Measurements from ENCODE around the gene CPEB4.

Gene CPEB4

GRCh38 chr5:173916233-173916632, 28.1 kb downstream of the CPEB4 start:
- DNase-seq, result no peak

- DNase-seq, result peak; percentile 98
Observed at GRCh38 chr5:173917788-173918786, 29.9 kb downstream of the CPEB4 start.

GRCh38 chr5:173919443-173919842, 31.3 kb downstream of the CPEB4 start:
- DNase-seq, result no peak

- no peak for DNase-seq
Observed at GRCh38 chr5:173920024-173920753, 32.0 kb downstream of the CPEB4 start.

- DNase-seq, result no peak
Observed at GRCh38 chr5:173920866-173921555, 32.9 kb downstream of the CPEB4 start.

DNA sequence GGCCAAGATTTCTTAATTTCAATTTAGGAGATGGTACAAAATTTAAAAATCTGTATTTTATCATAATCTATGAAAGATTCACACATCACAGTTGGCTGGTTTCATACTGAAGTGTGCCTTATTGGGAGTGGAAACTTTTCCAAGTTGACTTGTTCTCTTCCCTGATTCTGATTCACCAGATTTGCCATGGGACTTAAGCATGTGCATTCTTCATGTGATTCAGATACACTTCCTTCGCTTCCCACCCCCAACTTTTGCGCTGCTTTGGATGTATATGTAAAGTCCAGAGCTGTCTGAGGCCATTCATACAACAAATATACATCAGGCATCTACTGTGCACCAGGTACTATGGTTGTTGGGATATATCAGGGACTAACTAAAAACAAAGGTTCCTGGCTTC, 34.4 kb downstream of the CPEB4 start:
- no peak for DNase-seq

DNA sequence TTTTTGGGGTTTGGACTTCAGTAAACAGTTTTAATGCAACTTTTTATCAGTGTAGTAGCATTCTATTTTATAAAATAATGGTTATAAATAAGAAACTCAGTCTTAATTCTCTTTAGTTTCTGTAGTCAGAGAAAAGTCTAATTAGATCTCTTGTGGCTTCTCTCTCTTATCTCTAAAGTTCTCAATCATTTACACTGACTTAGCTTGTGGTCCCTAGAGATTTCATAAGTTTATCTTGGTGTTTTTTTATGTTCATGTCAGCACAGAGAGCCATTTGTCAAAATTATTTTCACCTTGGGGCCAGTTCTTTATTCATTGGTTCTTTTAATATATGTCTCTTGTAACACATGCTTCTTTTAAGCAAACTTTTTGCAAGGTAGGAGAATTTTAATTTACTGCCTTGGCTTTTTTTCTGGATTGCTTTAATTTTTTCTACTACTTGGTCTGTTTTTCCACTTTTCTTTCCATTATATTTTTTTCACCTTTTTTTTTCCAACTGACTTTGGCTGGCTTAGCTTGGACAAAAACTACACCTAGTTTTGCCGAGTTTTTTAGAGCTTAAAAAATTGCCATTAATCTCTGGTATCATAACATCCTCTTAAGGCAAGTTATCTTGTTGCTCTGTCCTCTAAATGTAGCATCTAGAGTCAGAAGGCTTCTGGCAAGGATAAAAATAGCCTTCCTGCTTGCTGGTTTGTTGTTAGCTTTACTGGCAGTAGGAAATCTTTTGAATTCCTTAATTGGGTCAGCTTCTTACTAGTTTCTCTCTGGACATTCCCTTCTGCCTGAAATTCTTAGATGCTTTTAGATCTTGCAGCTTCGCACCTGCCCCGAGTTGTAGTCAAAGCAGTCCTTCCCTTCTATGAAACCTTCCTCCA, 35.3 kb downstream of the CPEB4 start:
- DNase-seq, result no peak

DNA sequence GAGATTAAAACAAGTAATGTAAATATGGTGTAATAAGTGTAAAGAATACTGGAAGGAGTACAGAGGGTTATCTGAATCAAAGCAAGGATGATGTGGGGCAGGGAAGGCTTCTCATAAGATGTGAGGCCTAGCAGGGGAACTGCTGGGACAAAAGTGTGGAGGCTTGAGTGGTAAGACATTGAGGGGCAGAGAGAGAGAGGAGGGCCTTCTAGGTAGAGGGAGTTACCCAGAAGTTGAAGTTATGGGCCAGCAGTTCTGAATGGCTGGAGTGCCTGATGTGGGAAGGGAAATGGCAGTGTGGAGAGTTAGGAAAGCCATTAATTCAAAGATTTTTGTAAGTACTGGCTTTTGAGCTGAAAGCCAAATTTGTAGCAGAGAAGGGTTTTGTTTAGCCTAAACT, 36.8 kb downstream of the CPEB4 start:
- no peak for DNase-seq

DNA sequence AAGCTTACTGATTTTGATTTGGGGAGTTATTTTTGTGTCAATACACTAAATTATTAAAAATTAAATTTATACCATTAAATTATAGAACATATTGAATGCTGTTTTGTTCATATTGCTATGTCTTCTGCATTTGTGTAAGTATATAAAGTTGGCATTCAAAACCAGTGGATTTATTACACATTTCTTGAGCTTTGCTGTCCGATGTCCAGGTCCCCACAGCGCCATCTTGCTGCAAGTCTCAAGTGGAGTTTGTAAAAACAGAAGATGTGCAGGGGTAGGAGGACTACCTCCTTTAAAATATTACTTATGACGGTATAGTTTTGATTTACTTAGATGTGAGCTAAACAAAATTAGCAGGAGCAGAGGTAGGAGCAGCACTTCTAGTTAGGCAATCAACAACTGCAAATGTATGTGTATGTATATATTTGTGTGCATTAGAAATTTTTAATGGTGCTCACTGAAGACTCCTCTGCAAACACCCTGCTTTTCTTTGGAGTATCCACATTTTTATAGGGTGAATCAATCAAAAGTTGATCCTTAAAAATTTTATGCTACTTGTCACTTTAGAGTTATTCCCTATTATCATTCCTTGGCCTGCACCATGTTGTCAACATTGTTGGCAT, 37.4 kb downstream of the CPEB4 start:
- DNase-seq, result no peak

DNA sequence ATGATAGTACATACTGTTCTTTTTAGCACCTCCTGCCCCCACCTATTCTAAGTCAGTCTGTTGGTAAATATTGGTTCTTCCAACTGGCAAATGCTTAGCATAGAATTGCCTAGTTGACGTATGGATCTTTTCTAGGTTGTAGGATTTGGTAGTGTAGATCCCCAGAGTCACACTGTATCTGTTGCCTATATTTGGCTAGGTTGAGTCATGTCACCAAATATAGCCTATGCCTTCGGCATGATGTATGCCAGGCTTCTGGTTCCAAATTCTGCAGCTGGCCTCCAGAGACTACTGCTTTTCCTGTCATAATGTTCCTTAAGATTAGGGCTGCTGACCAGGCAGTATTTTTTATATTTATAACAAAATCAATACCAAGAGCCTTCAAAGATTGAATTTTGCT, 38.2 kb downstream of the CPEB4 start:
- DNase-seq, result no peak

GRCh38 chr5:173928871-173929574, 40.9 kb downstream of the CPEB4 start:
- DNase-seq, result no peak

DNA sequence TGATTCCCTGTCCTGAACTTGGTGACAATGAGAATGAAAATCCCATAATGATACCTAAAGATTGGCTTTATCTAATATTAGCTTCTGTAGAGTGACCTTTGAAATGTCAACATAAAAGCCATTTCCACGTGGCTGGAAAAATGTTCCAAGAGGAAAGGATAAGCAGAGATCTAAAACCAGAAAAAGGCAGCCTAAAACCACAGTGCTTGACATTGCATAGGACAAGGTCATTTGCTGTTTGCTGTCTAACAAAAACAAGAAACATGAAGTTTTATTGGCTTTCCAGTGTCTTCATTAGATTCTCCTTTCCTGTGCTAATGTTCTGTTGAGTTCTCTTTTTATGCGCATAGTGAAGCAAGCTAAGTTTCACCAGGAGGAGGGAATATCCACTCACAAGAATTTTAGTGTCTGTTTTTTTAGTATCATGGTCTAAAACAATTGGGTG, 44.6 kb downstream of the CPEB4 start:
- no peak for DNase-seq

DNA sequence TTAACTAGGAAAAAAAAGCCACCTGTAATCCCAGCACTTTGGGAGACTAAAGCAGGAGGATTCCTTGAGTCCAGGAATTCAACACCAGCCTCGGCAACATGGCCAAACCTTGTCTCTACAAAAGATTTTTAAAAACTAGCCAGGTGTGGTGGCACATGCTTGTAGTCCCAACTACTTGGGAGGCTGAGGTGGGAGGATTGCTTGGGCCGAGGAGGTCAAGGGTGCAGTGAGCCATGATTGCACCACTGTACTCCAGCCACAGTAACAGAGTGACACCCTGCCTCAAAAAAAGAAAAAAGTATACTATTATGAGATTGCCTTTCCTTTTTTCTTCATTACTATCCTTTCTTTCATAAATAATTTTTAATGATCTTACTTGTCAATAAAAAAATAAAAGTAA, 45.8 kb downstream of the CPEB4 start:
- no peak for DNase-seq

DNA sequence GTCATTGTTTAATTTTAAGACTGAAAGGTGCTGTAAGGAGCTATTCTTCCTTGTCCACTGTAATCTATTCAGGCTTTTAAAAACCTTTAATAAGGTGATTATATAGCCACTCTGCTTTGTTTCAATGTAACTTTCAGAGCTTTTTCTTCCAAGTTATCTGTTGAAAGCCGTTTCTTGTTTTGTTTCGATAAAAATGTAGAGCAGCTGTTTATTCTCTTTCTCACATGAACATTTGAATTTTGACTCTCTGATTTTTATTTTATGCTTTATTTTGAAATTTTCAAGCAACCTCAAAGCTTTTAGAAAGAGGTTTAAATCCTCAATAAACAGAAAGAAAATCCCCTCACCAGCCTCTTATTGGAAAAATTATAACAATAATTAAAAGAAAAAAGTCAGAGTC, 47.2 kb downstream of the CPEB4 start:
- no peak for DNase-seq

DNA sequence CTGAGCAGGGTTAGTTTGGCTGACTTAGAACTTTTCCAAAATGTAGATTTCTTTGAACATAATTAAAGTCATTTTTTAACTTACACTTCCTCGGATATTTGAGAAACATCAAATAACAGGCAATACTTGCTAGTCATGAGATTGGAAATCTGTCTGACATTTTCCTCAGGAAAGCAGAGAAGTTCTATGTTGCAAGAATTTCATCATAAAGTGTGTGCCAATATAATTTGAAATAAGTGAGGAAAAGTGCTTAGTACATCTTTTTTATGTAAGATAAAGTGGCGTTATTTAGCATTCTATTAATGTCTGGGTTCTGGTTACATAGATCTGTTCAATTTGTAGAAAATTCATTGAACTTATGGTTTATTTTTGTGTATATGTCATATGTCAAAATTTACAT, 52.1 kb downstream of the CPEB4 start:
- DNase-seq, result no peak

DNA sequence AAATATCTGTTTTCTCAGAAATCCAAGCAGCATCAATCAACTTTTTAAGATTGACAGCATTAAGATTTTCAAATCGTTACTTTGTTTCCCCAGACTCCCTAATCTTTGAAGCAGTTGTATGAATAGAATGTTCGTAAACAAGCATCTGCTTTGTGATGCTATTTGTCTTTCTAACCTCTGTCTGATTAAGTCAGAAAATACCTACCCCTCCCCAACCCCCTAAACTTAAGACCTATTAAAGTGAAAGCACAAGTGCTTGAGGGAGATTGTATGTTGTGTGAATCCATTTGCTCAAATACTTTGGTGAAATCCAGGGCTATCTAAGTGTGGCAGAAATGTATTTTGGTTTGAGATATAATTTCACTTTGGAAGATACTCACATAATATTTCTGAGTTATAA, 53.0 kb downstream of the CPEB4 start:
- DNase-seq, result no peak

DNA sequence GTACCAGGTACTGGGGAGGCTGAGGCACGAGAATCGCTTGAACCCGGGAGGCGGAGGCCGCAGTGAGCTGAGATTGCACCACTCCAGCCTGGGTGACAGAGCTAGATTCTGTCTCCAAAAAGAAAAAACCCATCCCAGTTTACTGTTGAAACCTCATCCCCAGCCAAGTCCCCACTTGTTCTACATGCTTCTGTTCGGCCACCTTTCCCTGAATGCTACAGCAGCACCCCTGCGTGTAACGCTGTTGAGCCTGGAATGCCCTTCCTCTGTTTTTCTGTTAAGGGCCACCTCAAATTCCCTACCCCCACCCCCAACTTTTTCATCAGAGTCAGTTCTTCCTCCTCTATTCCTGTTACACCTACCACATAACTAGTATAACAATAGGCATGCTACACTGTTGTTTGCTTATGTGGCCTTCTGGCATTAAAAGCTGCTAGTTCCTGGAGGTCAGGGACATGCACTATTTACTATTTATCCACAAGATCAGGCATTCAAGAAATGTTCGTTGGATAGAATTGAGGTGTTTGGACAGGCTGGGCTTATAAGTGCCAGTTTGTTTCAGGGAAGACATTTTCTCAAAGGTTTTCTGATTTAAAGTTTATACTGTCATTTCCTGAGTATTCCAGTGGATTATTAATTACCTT, 53.7 kb downstream of the CPEB4 start:
- DNase-seq, result no peak

DNA sequence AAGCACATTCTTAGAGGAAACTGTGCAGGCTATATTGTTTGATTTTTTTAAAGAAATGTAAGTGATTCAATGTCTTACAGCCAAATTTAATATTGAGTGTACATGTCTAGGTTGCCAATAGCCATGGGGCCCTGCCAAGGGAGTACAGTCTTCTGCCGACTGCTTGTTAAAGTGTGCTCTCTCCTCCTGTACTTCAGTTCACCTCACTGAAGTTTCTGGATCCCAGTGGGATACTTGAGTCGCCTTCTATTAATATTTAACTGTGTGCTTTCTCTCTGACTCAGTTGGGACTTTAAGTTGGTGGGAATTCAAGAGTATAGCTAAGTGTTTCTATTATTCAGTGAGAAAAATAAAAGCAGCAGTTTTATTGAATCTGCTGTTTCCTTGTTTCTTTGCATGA, 56.4 kb downstream of the CPEB4 start:
- no peak for DNase-seq

GRCh38 chr5:173945160-173945559, 57.0 kb downstream of the CPEB4 start:
- DNase-seq, result no peak

DNA sequence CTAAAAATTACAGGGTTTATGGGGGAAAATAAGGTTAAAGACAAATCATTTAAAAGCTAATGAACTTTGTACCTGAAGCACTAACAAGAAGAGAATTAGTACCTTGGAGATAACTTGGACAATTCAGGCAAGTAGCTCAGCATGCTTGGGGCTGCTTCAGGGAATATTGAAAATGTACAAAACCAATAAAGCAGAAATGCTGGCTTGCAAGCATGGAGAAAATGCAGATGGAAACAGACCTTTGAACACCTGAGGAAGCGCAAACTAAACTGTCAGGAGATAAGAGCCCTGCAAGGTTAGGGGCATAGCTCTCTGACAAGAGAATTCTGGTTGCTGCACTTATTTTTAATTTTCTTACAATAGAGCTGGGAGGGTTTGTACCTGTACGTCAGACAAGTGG, 58.2 kb downstream of the CPEB4 start:
- no peak for DNase-seq

GRCh38 chr5:173950829-173951228, 62.7 kb downstream of the CPEB4 start:
- DNase-seq, result no peak
